Astrocyte (in vitro differentiated cells and primary cell): ENCODE measurements around the gene FBXL4. TPM values are rescaled to one million over a fixed set of nuclear protein-coding genes. Genes with fewer than 3 reads are reported as not detected.

ENCODE experiments used
- DNase-seq: peaks from one replicate; pipeline ENCODE4 v3.0.0-alpha.2; 2010; ENCODE audit warnings: low read depth
- FAIRE-seq: peaks from 2 replicates; lab custom pipeline; 2011; peaks lifted over from hg19 to GRCh38; lab: Jason Lieb, UNC
- H2AFZ ChIP-seq: 2 replicates; pipeline ENCODE4 v1.6.0; 2012; ENCODE audit warnings: low read depth, low read length, inconsistent platforms
- H3K27ac ChIP-seq: 2 replicates; pipeline ENCODE4 v1.5.1; 2011; ENCODE audit warnings: low read depth, low read length, inconsistent platforms
- H3K27me3 ChIP-seq: 2 replicates; pipeline ENCODE4 v1.6.0; 2011; ENCODE audit warnings: low read length, inconsistent platforms; ENCODE audit not compliant: insufficient read depth
- H3K36me3 ChIP-seq: 2 replicates; pipeline ENCODE4 v1.5.1; 2011; ENCODE audit warnings: low read length, inconsistent platforms; ENCODE audit not compliant: insufficient read depth
- H3K4me1 ChIP-seq: 2 replicates; pipeline ENCODE4 v1.5.1; 2011; ENCODE audit warnings: low read length, inconsistent platforms; ENCODE audit not compliant: insufficient read depth
- H3K4me2 ChIP-seq: 2 replicates; pipeline ENCODE4 v1.6.0; 2012; ENCODE audit warnings: low read length, inconsistent platforms
- H3K4me3 ChIP-seq: 2 replicates; pipeline ENCODE4 v1.5.1; 2011; ENCODE audit warnings: low read depth, mild to moderate bottlenecking, low read length, inconsistent platforms; ENCODE audit not compliant: insufficient read depth
- H3K79me2 ChIP-seq: 2 replicates; pipeline ENCODE4 v1.6.0; 2012; ENCODE audit warnings: mild to moderate bottlenecking, low read length, inconsistent platforms; ENCODE audit not compliant: insufficient read depth
- H3K9ac ChIP-seq: 2 replicates; pipeline ENCODE4 v1.6.0; 2012; ENCODE audit warnings: mild to moderate bottlenecking, low read length, inconsistent platforms
- H3K9me3 ChIP-seq: 2 replicates; pipeline ENCODE4 v1.5.1; 2012; ENCODE audit warnings: low read depth, mild to moderate bottlenecking, low read length, inconsistent platforms; ENCODE audit not compliant: insufficient read depth
- H4K20me1 ChIP-seq: 2 replicates; pipeline ENCODE4 v1.6.0; 2012; ENCODE audit warnings: low read length, inconsistent platforms; ENCODE audit not compliant: insufficient read depth
- H3K27ac Mint-ChIP-seq: one replicate; pipeline ENCODE4 v1.8.0; 2021; ENCODE audit warnings: mild to moderate bottlenecking, mixed read lengths; ENCODE audit not compliant: unreplicated experiment
- H3K27me3 Mint-ChIP-seq: one replicate; pipeline ENCODE4 v1.8.0; 2021; ENCODE audit warnings: low read depth, mixed read lengths; ENCODE audit not compliant: unreplicated experiment
- H3K36me3 Mint-ChIP-seq: one replicate; pipeline ENCODE4 v1.8.0; 2021; ENCODE audit warnings: low read depth, mixed read lengths; ENCODE audit not compliant: unreplicated experiment
- H3K4me1 Mint-ChIP-seq: one replicate; pipeline ENCODE4 v1.8.0; 2021; ENCODE audit warnings: low read depth, mixed read lengths; ENCODE audit not compliant: unreplicated experiment
- H3K4me3 Mint-ChIP-seq: one replicate; pipeline ENCODE4 v1.8.0; 2021; ENCODE audit warnings: mild to moderate bottlenecking, moderate library complexity, mixed read lengths; ENCODE audit not compliant: unreplicated experiment
- H3K9me3 Mint-ChIP-seq: one replicate; pipeline ENCODE4 v1.8.0; 2021; ENCODE audit warnings: mild to moderate bottlenecking, mixed read lengths; ENCODE audit not compliant: unreplicated experiment
- CTCF ChIP-seq: IDR thresholded peaks from 2 replicates; pipeline ENCODE4 v1.5.1; 2011; ENCODE audit warnings: low read depth, mild to moderate bottlenecking, inconsistent platforms, low read length, moderate library complexity; ENCODE audit not compliant: insufficient read depth
- EZH2 ChIP-seq: IDR thresholded peaks from 2 replicates; pipeline ENCODE4 v1.6.1; 2012; ENCODE audit warnings: mild to moderate bottlenecking, low read length, inconsistent platforms; ENCODE audit not compliant: insufficient read depth
- total RNA-seq: library from RNA; stranded (reverse); gene quantifications from 2 replicates; pipeline ENCODE4 v1.2.1, GENCODE V29; 2021

FBXL4 gene
- total RNA-seq, 1 donor from 2014 or later = 16.1 TPM

- Mint-ChIP-seq H3K4me3 (no peak overlapping the region), H3K27me3 (no peaks in the 10 kb centered on the region), H3K27ac (no peak overlapping the region), H3K4me1 (no peaks in the 10 kb centered on the region), H3K36me3 (no peaks in the 10 kb centered on the region), H3K9me3 (no peaks in the 10 kb centered on the region)
- TF ChIP-seq CTCF (no peak), EZH2 (no peak)
- DNase-seq = no peak
- Histone ChIP-seq H3K4me1 (peaks cover 3% of the 10 kb centered on the region), H3K27ac (no peak overlapping the region), H2AFZ (no peak overlapping the region), H3K9ac (no peak overlapping the region), H3K27me3 (no peaks in the 10 kb centered on the region), H3K79me2 (peaks cover 9% of the 10 kb centered on the region), H3K9me3 (no peaks in the 10 kb centered on the region), H3K4me3 (no peak overlapping the region), H3K4me2 (no peak overlapping the region), H4K20me1 (peaks cover 6% of the 10 kb centered on the region), H3K36me3 (peaks cover 3% of the 10 kb centered on the region)
- FAIRE-seq = no peak
Measured at GRCh38 chr6:98929498-98930060, 18.2 kb downstream of the FBXL4 start.

DNA sequence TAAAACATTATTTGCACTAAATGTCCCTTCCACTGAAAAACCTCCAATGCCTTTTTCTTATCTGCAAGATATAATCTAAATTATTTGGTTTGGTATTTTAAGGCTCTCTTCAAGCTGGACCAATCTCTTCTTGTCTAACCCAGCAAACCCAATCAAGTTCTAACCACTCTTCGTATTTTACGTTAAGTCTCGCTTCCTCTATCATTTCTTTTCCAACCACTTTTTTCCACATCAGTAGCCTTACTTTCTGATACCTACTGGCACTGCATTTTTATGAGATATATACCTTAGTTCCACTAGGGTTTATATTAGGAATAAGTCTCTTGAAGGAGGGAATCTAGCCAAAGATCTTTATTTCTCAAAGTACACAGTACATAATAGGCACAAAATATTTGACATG is 19.1 kb downstream of the FBXL4 start:
- Histone ChIP-seq H3K27me3 (no peaks in the 10 kb centered on the region), H4K20me1 (peaks cover 6% of the 10 kb centered on the region), H3K27ac (no peak overlapping the region), H3K4me3 (no peak overlapping the region), H3K9me3 (no peaks in the 10 kb centered on the region), H3K9ac (no peak overlapping the region), H3K36me3 (peaks cover 3% of the 10 kb centered on the region), H2AFZ (no peak overlapping the region), H3K4me2 (no peak overlapping the region), H3K79me2 (peaks cover 7% of the 10 kb centered on the region), H3K4me1 (peaks cover 3% of the 10 kb centered on the region)
- no peak for FAIRE-seq
- Mint-ChIP-seq H3K9me3 (no peaks in the 10 kb centered on the region), H3K4me1 (no peaks in the 10 kb centered on the region), H3K27ac (no peak overlapping the region), H3K4me3 (no peak overlapping the region), H3K36me3 (no peaks in the 10 kb centered on the region), H3K27me3 (no peaks in the 10 kb centered on the region)
- no peak for DNase-seq
- TF ChIP-seq EZH2 (no peak), CTCF (no peak)

GRCh38 chr6:98927534-98927933 is 20.2 kb downstream of the FBXL4 start:
- TF ChIP-seq CTCF = no peak
- TF ChIP-seq EZH2 = no peak
- FAIRE-seq (no peak), DNase-seq (no peak)
- H3K36me3 ChIP-seq = peaks cover 3% of the 10 kb centered on the region
- Mint-ChIP-seq H3K9me3 (no peaks in the 10 kb centered on the region), H3K27ac (no peak overlapping the region), H3K27me3 (no peaks in the 10 kb centered on the region), H3K4me1 (no peaks in the 10 kb centered on the region), H3K4me3 (no peak overlapping the region), H3K36me3 (peaks cover 6% of the 10 kb centered on the region)
- peaks cover 3% of the 10 kb centered on the region for H3K4me1 ChIP-seq
- H2AFZ ChIP-seq = no peak overlapping the region
- H3K4me2 ChIP-seq = no peak overlapping the region
- no peak overlapping the region for H3K4me3 ChIP-seq
- H3K27me3 ChIP-seq = no peaks in the 10 kb centered on the region
- H4K20me1 ChIP-seq = peaks cover 13% of the 10 kb centered on the region
- H3K9me3 ChIP-seq = no peaks in the 10 kb centered on the region
- no peak overlapping the region for H3K9ac ChIP-seq
- no peak overlapping the region for H3K27ac ChIP-seq
- peaks cover 7% of the 10 kb centered on the region for H3K79me2 ChIP-seq
